Ovary (tissue), 9 donors: ENCODE results near the gene C10orf105. TPM values are rescaled to one million over a fixed set of nuclear protein-coding genes. Genes with fewer than 3 reads are reported as not detected.

Experiments used
- DNase-seq, 5 donors: peaks; one replicate each; pipeline ENCODE4 v3.0.0-alpha.2; 2019 to 2020
- H3K27ac ChIP-seq, 2 donors: fragments of 200-600 bp; one replicate each; pipeline versions ENCODE4 v1.5.1 to v1.8.0; 2019 to 2022
- H3K27me3 ChIP-seq: fragments of 200-600 bp; one replicate; pipeline ENCODE4 v1.8.0; 2022
- H3K36me3 ChIP-seq: fragments of 200-600 bp; sonication (generic); one replicate; pipeline ENCODE4 v1.5.1; 2019
- H3K4me1 ChIP-seq: one replicate; pipeline ENCODE4 v1.8.1; 2013; ENCODE audit warnings: mild to moderate bottlenecking, moderate library complexity; ENCODE audit not compliant: insufficient read depth
- H3K4me3 ChIP-seq: fragments of 200-600 bp; sonication (generic); one replicate; pipeline ENCODE4 v1.5.1; 2017
- H3K9me3 ChIP-seq, 2 donors: fragments of 200-600 bp in 1 of 2; sonication (generic) in 1 of 2; one replicate each; pipeline versions ENCODE4 v1.5.1 to v1.8.1; 2013 to 2019; ENCODE audit warnings: mild to moderate bottlenecking in 1 of 2, moderate library complexity in 1 of 2
- CTCF ChIP-seq, 3 donors: fragments of 450-650 bp in 2 of 3; fragments of 200-600 bp in 1 of 3; IDR thresholded peaks; one replicate each; pipeline versions ENCODE4 v1.5.1 to v1.8.0; 2016 to 2022; ENCODE audit warnings: antibody characterized with exemption in 3 of 3, mild to moderate bottlenecking in 1 of 3
- EP300 ChIP-seq: sonication (generic); formaldehyde crosslinking; IDR thresholded peaks from one replicate; pipeline ENCODE4 v1.6.1; 2017; ENCODE audit warnings: antibody characterized with exemption
- POLR2A ChIP-seq: fragments of 450-650 bp; IDR thresholded peaks from one replicate; pipeline ENCODE4 v1.6.1; 2017; ENCODE audit warnings: antibody characterized with exemption, mild to moderate bottlenecking, moderate library complexity
- WGBS, 3 donors: extraction: QIAGEN DNeasy Blood & Tissue Kit in 1 of 3; methylation state at CpG; one replicate each; pipeline versions ENCODE4 v1.1.5 to v1.1.7; 2013 to 2017; 5-methylcytosine and 5-hydroxymethylcytosine counted together
- intact Hi-C, 4 donors: fragments of 100-400 bp; cut with DNase I; formaldehyde crosslinking; loops; one replicate each; pipeline versions ENCODE4 v1.11.0 to v1.15.1; 2022 to 2023
- polyA plus RNA-seq, 2 donors: library from polyadenylated mRNA; stranded (reverse); fragments of 200-250 nt in 1 of 2; fragments of 350-450 nt in 1 of 2; fragmentation: Illumina TruSeq in 1 of 2; extraction: RNeasy Lipid Tissue Mini Kit (QIAGEN cat#74804) in 1 of 2; gene quantifications; one replicate each; pipeline ENCODE4 v1.2.3, GENCODE V29; 2013 to 2014
- total RNA-seq, 7 donors: library from RNA; depleted of rRNA in 2 of 7; stranded (reverse); fragments of >200 nt in 2 of 7; fragmentation: NEBNext Ultra II Directional in 3 of 7; extraction: Animal tissue kit (Norgen Biotek cat#: 25700) in 3 of 7; gene quantifications; one replicate each; pipeline versions ENCODE4 v1.1.0 to v1.2.4, GENCODE V29; 2016 to 2023
- donor health status: DM: no; HTN: no; CAD: no; lungs with moderate emphysema.
- donor health status: DM: no; HTN: no; CAD: no.
- donor health status: Bipolar disorder and iron deficiency.
- donor health status: DM: yes; HTN: yes; CAD: no.
- donor health status: DM: no; HTN: no; CAD: no.
- donor health status: DM: yes; HTN: yes; CAD: no.

The C10orf105 gene
- total and polyA plus RNA-seq, 9 donors, result 0.11 to 0.45 (median 0.27) TPM

GRCh38 chr10:71727738-71728737 is 8.5 kb upstream of the C10orf105 start:
- Histone ChIP-seq H3K36me3 (no peaks in the 10 kb centered on the region), H3K27ac (peak overlapping the region; percentile 32 to 85), H3K27me3 (no peaks in the 10 kb centered on the region), H3K9me3 (no peaks in the 10 kb centered on the region), H3K4me1 (peaks cover 19% of the 10 kb centered on the region), H3K4me3 (no peak overlapping the region)
- 6 to 11% (median 7%) methylated on average over 8 of the region's 8 CpGs for WGBS, 3 donors
- intact Hi-C loops, result loop anchor here in 1 of 4 donors (5.0 kb wide), 1 partner anchor 44 kb away; the partner anchor contains the start of gene VSIR
- DNase-seq, result peak; percentile 78 to 86 (median 82)
- no peak for TF ChIP-seq CTCF (IDR thresholded peaks at IDR 0.05)
- TF ChIP-seq EP300, result no peak
- TF ChIP-seq POLR2A, result no peak

GRCh38 chr10:71727105-71727737 is 7.6 kb upstream of the C10orf105 start:
- WGBS, 3 donors, result 55 to 73% (median 65%) methylated on average over 12 of the region's 12 CpGs
- H3K4me3 ChIP-seq, result no peak overlapping the region
- intact Hi-C loops, result loop anchor here in 1 of 4 donors (5.0 kb wide), 1 partner anchor 45 kb away; the partner anchor contains the start of gene VSIR
- peaks cover 19% of the 10 kb centered on the region for H3K4me1 ChIP-seq
- H3K36me3 ChIP-seq, result no peaks in the 10 kb centered on the region
- peak overlapping the region in 1 of 2 donors; percentile 85 for H3K27ac ChIP-seq
- no peak for DNase-seq
- no peaks in the 10 kb centered on the region for H3K27me3 ChIP-seq
- TF ChIP-seq EP300 (no peak), CTCF (IDR thresholded peaks at IDR 0.05) (no peak), POLR2A (no peak)
- no peaks in the 10 kb centered on the region for H3K9me3 ChIP-seq

- no peaks in the 10 kb centered on the region for H3K9me3 ChIP-seq
- no peak for DNase-seq
Observed at GRCh38 chr10:71726580-71727104, 7.1 kb upstream of the C10orf105 start.

More at GRCh38 chr10:71726580-71727104, 7.1 kb upstream of the C10orf105 start:
- intact Hi-C loops, result loop anchor here in 1 of 4 donors (5.0 kb wide), 1 partner anchor 46 kb away; the partner anchor contains the start of gene VSIR
- 82 to 86% (median 83%) methylated on average over 11 of the region's 11 CpGs for WGBS, 3 donors
- TF ChIP-seq EP300 (no peak), CTCF (IDR thresholded peaks at IDR 0.05) (no peak), POLR2A (no peak)
- peak overlapping the region in 1 of 2 donors; percentile 85 for H3K27ac ChIP-seq
- no peaks in the 10 kb centered on the region for H3K36me3 ChIP-seq
- no peaks in the 10 kb centered on the region for H3K27me3 ChIP-seq
- H3K4me3 ChIP-seq, result no peak overlapping the region
- H3K4me1 ChIP-seq, result peaks cover 19% of the 10 kb centered on the region
